H1 (cell line): Measurements from ENCODE around the gene FRMD4A. TPM values are rescaled to one million over a fixed set of nuclear protein-coding genes. Genes with fewer than 3 reads are reported as not detected.
A peak's percentile ranks its signal among the peaks of the same experiment; 100 is the strongest.

Source experiments
- CTCF ChIA-PET: fragments of 300-600 bp; sonication (Branson Sonifier 250); formaldehyde crosslinking; loops from one replicate; lab custom pipeline; 2021; ENCODE audit not compliant: partially characterized antibody; lab: Charles Lee
- POLR2A ChIA-PET: fragments of 300-600 bp; sonication (Branson Sonifier 250); formaldehyde crosslinking; loops from one replicate; lab custom pipeline; 2021; ENCODE audit warnings: inconsistent platforms; ENCODE audit not compliant: partially characterized antibody; lab: Charles Lee
- DNase-seq, 2 experiments: peaks; one replicate each; pipeline versions ENCODE4 v3.0.0 to v3.0.0-alpha.2; 2010 to 2022; ENCODE audit warnings: low spot score in 2 of 2, low read depth in 1 of 2, mixed read lengths in 1 of 2
- FAIRE-seq: peaks from 2 replicates; lab custom pipeline; 2011; peaks lifted over from hg19 to GRCh38; lab: Jason Lieb, UNC
- H2AFZ ChIP-seq: 2 replicates; pipeline ENCODE4 v1.8.1; 2012; ENCODE audit warnings: low read length, inconsistent platforms
- H2AK5ac ChIP-seq: 2 replicates; pipeline ENCODE4 v1.6.1; 2013; ENCODE audit warnings: low read depth, low read length
- H2BK120ac ChIP-seq: replicated peaks from 2 replicates; pipeline ENCODE3; 2013; ENCODE audit warnings: low read depth, low read length, inconsistent platforms
- H2BK12ac ChIP-seq: 2 replicates; pipeline ENCODE4 v1.6.1; 2013; ENCODE audit warnings: low read depth, low read length
- H2BK15ac ChIP-seq: 2 replicates; pipeline ENCODE4 v1.6.1; 2013; ENCODE audit warnings: low read length
- H2BK20ac ChIP-seq: 2 replicates; pipeline ENCODE4 v1.6.1; 2013; ENCODE audit warnings: low read length
- H2BK5ac ChIP-seq: 2 replicates; pipeline ENCODE4 v1.6.1; 2013; ENCODE audit warnings: low read depth, low read length
- H3K14ac ChIP-seq: 2 replicates; pipeline ENCODE4 v1.6.1; 2013; ENCODE audit warnings: inconsistent platforms; ENCODE audit not compliant: insufficient read length
- H3K18ac ChIP-seq: 2 replicates; pipeline ENCODE4 v1.6.1; 2013; ENCODE audit warnings: low read length; ENCODE audit errors: extremely low read depth
- H3K23ac ChIP-seq: 2 replicates; pipeline ENCODE4 v1.6.1; 2013; ENCODE audit warnings: inconsistent platforms; ENCODE audit not compliant: insufficient read length
- H3K23me2 ChIP-seq: 2 replicates; pipeline ENCODE4 v1.6.1; 2013; ENCODE audit warnings: low read depth, low read length
- H3K27ac ChIP-seq: 2 replicates; pipeline ENCODE4 v1.6.1; 2011; ENCODE audit warnings: low read depth, low read length, inconsistent platforms
- H3K27me3 ChIP-seq, 4 experiments: replicated peaks in 1 of 4; 1 replicate in 1 of 4; 2 replicates in 3 of 4; pipeline versions ENCODE4 v1.6.1 to v1.8.1; 2011 to 2013; ENCODE audit warnings: low read length in 3 of 4, mild to moderate bottlenecking in 3 of 4, inconsistent platforms in 2 of 4, mixed read lengths in 2 of 4, moderate library complexity in 1 of 4; ENCODE audit not compliant: control insufficient read depth in 3 of 4, insufficient read depth in 3 of 4; ENCODE audit errors: extremely low read depth in 1 of 4
- H3K36me3 ChIP-seq, 4 experiments: 2 replicates each; pipeline versions ENCODE4 v1.6.1 to v1.8.1; 2011 to 2013; ENCODE audit warnings: mild to moderate bottlenecking in 4 of 4, low read length in 3 of 4, moderate library complexity in 2 of 4, control low read depth in 1 of 4, inconsistent platforms in 1 of 4; ENCODE audit not compliant: insufficient read depth in 4 of 4, control insufficient read depth in 2 of 4
- H3K4ac ChIP-seq: replicated peaks from 2 replicates; pipeline ENCODE3; 2013; ENCODE audit warnings: low read length, low read depth, mixed read lengths, inconsistent platforms; ENCODE audit not compliant: insufficient read length
- H3K4me1 ChIP-seq, 4 experiments: replicated peaks in 1 of 4; 1 replicate in 1 of 4; 2 replicates in 3 of 4; pipeline versions ENCODE4 v1.6.1 to v1.8.1; 2011 to 2013; ENCODE audit warnings: low read length in 3 of 4, inconsistent platforms in 2 of 4, mixed read lengths in 1 of 4; ENCODE audit not compliant: insufficient read depth in 4 of 4, control insufficient read depth in 3 of 4
- H3K4me2 ChIP-seq, 2 experiments: 2 replicates each; pipeline versions ENCODE4 v1.6.1 to v1.8.1; 2011 to 2013; ENCODE audit warnings: low read depth in 2 of 2, low read length in 2 of 2, control low read depth in 1 of 2, inconsistent platforms in 1 of 2, mild to moderate bottlenecking in 1 of 2; ENCODE audit not compliant: insufficient read depth in 1 of 2
- H3K4me3 ChIP-seq, 4 experiments: fragments of 200-600, 300-600 bp in 1 of 4; sonication (generic), shearing (Covaris generic), sonication (Bioruptor Twin) in 1 of 4; 2 replicates each; pipeline versions ENCODE4 v1.5.1 to v1.8.1; 2011 to 2016; ENCODE audit warnings: low read length in 4 of 4, low read depth in 3 of 4, control low read depth in 2 of 4, inconsistent platforms in 2 of 4, mild to moderate bottlenecking in 2 of 4, mixed read lengths in 1 of 4, moderate library complexity in 1 of 4; ENCODE audit not compliant: insufficient read depth in 2 of 4; ENCODE audit errors: extremely low read depth in 1 of 4
- H3K56ac ChIP-seq: replicated peaks from 2 replicates; pipeline ENCODE3; 2013; ENCODE audit warnings: low read depth, mild to moderate bottlenecking, mixed read lengths, low read length, inconsistent platforms; ENCODE audit not compliant: insufficient read length
- H3K79me1 ChIP-seq: 2 replicates; pipeline ENCODE4 v1.6.1; 2013; ENCODE audit warnings: low read depth, low read length, control low read depth
- H3K79me2 ChIP-seq, 2 experiments: 2 replicates each; pipeline versions ENCODE4 v1.6.1 to v1.8.1; 2012 to 2013; ENCODE audit warnings: low read length in 2 of 2, mild to moderate bottlenecking in 2 of 2, inconsistent platforms in 1 of 2; ENCODE audit not compliant: insufficient read depth in 2 of 2, control insufficient read depth in 1 of 2
- H3K9ac ChIP-seq, 4 experiments: replicated peaks in 1 of 4; 1 replicate in 1 of 4; 2 replicates in 3 of 4; pipeline versions ENCODE4 v1.6.1 to v1.8.1; 2011 to 2013; ENCODE audit warnings: low read depth in 3 of 4, low read length in 3 of 4, control low read depth in 2 of 4, mild to moderate bottlenecking in 2 of 4, moderate library complexity in 2 of 4, inconsistent platforms in 1 of 4; ENCODE audit errors: extremely low read depth in 1 of 4
- H3K9me3 ChIP-seq, 2 experiments: 2 replicates each; pipeline versions ENCODE4 v1.6.1 to v1.8.1; 2012 to 2013; ENCODE audit warnings: mild to moderate bottlenecking in 2 of 2, moderate library complexity in 2 of 2, control low read depth in 1 of 2, inconsistent platforms in 1 of 2, low read depth in 1 of 2, low read length in 1 of 2, mixed read lengths in 1 of 2; ENCODE audit not compliant: insufficient read depth in 2 of 2
- H4K20me1 ChIP-seq, 2 experiments: replicated peaks in 1 of 2; 2 replicates each; pipeline versions ENCODE3 to v1.8.1; 2011 to 2013; ENCODE audit warnings: inconsistent platforms in 2 of 2, low read length in 2 of 2, mild to moderate bottlenecking in 1 of 2; ENCODE audit not compliant: insufficient read depth in 2 of 2, control insufficient read depth in 1 of 2
- H4K5ac ChIP-seq: 2 replicates; pipeline ENCODE4 v1.6.1; 2013; ENCODE audit warnings: low read length, low read depth, mixed read lengths, inconsistent platforms; ENCODE audit not compliant: insufficient read length
- H4K8ac ChIP-seq: 2 replicates; pipeline ENCODE4 v1.8.0; 2013; ENCODE audit warnings: mild to moderate bottlenecking, moderate library complexity, low read length, inconsistent platforms; ENCODE audit not compliant: insufficient read depth; ENCODE audit errors: extremely low read depth
- H4K91ac ChIP-seq: replicated peaks from 2 replicates; pipeline ENCODE3; 2013; ENCODE audit warnings: low read length, mixed read lengths, inconsistent platforms; ENCODE audit not compliant: insufficient read length
- CTBP2 ChIP-seq: IDR thresholded peaks from 2 replicates; pipeline ENCODE4 v1.7.0; 2011; ENCODE audit warnings: borderline replicate concordance, mild to moderate bottlenecking, moderate library complexity, mixed read lengths, low read length; ENCODE audit not compliant: insufficient read depth, insufficient read length
- EP300 ChIP-seq, 2 experiments: IDR thresholded peaks; 1 replicate in 1 of 2; 2 replicates in 1 of 2; pipeline ENCODE4 v1.6.1; 2011 to 2012; ENCODE audit warnings: low read depth in 2 of 2, low read length in 2 of 2, mild to moderate bottlenecking in 2 of 2, borderline replicate concordance in 1 of 2, inconsistent platforms in 1 of 2, moderate library complexity in 1 of 2
- JUND ChIP-seq: IDR thresholded peaks from 2 replicates; pipeline ENCODE4 v1.6.1; 2011; ENCODE audit warnings: mild to moderate bottlenecking, improper control_type of control experiment, low read length
- MAFK ChIP-seq: IDR thresholded peaks from 2 replicates; pipeline ENCODE4 v1.6.1; 2012; ENCODE audit warnings: low read depth, mild to moderate bottlenecking, improper control_type of control experiment, low read length
- NANOG ChIP-seq: IDR thresholded peaks from 2 replicates; pipeline ENCODE4 v1.6.1; 2011; ENCODE audit warnings: low read length, low read depth, mild to moderate bottlenecking, inconsistent platforms; ENCODE audit not compliant: insufficient read depth, poor library complexity, severe bottlenecking
- SAP30 ChIP-seq: fragments of 300-600 bp; sonication (generic); IDR thresholded peaks from 2 replicates; pipeline ENCODE4 v1.7.1; 2012; ENCODE audit warnings: low read length, moderate library complexity, mild to moderate bottlenecking, inconsistent platforms; ENCODE audit not compliant: insufficient read depth, insufficient replicate concordance
- SP2 ChIP-seq: IDR thresholded peaks from 2 replicates; pipeline ENCODE4 v1.6.1; 2012; ENCODE audit warnings: mild to moderate bottlenecking, low read length, inconsistent platforms
- TCF12 ChIP-seq: IDR thresholded peaks from 2 replicates; pipeline ENCODE4 v1.6.1; 2011; ENCODE audit warnings: low read depth, mild to moderate bottlenecking, low read length
- TEAD4 ChIP-seq: IDR thresholded peaks from 2 replicates; pipeline ENCODE4 v1.6.1; 2012; ENCODE audit warnings: low read depth, low read length, inconsistent platforms, mixed read lengths
- YY1 ChIP-seq: IDR thresholded peaks from 2 replicates; pipeline ENCODE4 v1.6.1; 2011; ENCODE audit warnings: low read depth, mild to moderate bottlenecking, low read length
- ZNF274 ChIP-seq: IDR thresholded peaks from 2 replicates; pipeline ENCODE4 v1.7.0; 2012; ENCODE audit warnings: low read length, borderline replicate concordance; ENCODE audit errors: extremely low read depth
- WGBS, 2 experiments: shearing (Covaris generic) in 1 of 2; methylation state at CpG; one replicate each; pipeline versions ENCODE4 v1.1.6 to v1.1.7; 2013 to 2015; ENCODE audit warnings: low lambda C conversion rate in 2 of 2, mixed read lengths in 2 of 2, inconsistent platforms in 1 of 2, low coverage in 1 of 2, missing lambda C conversion rate in 1 of 2; ENCODE audit not compliant: insufficient replicate concordance in 2 of 2, insufficient coverage in 1 of 2, insufficient read length in 1 of 2; ENCODE audit errors: extremely low coverage in 1 of 2, missing lambda C conversion rate in 1 of 2; 5-methylcytosine and 5-hydroxymethylcytosine counted together
- polyA plus RNA-seq, 7 experiments: library from polyadenylated mRNA; depleted of rRNA in 3 of 7; stranded (reverse) in 5 of 7; unstranded in 2 of 7; fragments of >200 nt in 5 of 7; fragments of 200-250 nt in 2 of 7; gene quantifications; 1 replicate in 5 of 7; 2 replicates in 1 of 7; 4 replicates in 1 of 7; pipeline versions ENCODE4 v1.2.1 to v1.2.3, GENCODE V29; 2011 to 2013; ENCODE audit warnings: missing spikeins in 2 of 7, mixed read lengths in 2 of 7
- total RNA-seq: library from RNA; stranded (reverse); fragmentation: NEBNext Ultra II Directional; extraction: Animal tissue kit (Norgen Biotek cat#: 25700); gene quantifications from 2 replicates; pipeline ENCODE4 v1.2.1, GENCODE V29; 2021
- TF ChIP-seq, protein P1 (sequence below): IDR thresholded peaks from 2 replicates; pipeline ENCODE4 v1.6.1; 2012; ENCODE audit warnings: inconsistent platforms

The FRMD4A gene
- total and polyA plus RNA-seq, 2 of the 8 experiments (the other 6 are each of a cell fraction or from before 2014, with no cell fraction given), result 38.6 to 39.6 TPM

DNA sequence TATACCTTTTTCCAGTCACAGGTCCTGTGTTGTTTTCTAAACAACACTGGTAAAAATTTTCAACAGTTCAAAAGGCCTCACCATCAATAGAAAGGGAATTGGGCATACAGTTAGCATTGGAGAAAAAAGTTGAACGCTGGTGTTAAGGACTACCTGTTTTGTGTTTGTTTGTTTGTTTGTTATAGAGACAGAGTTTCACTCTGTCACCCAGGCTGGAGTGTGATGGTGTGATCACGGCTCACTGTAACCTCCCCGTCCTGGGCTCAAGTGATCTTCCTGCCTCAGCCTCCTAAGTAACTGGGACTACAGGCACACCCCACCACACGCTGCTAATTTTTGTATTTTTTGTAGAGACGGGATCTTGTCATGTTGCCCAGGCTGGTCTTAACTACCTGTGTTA lies 437.9 kb downstream of the FRMD4A start:
- no peak overlapping the region for H3K4ac ChIP-seq
- H3K4me1 ChIP-seq, result peaks cover 6 to 22% (median 8%) of the 10 kb centered on the region in 4 experiments; a peak in 6 of 7 replicates
- peaks cover 0 to 15% (median 6%) of the 10 kb centered on the region in 4 experiments; a peak in 5 of 7 replicates for H3K27me3 ChIP-seq
- H2AFZ ChIP-seq, result no peak overlapping the region
- H3K14ac ChIP-seq, result no peak overlapping the region
- 93% methylated on average over 5 of the region's 5 CpGs; no CpG with 5 or more reads in 1 of the 2 experiments for WGBS, 2 experiments
- peak overlapping the region; percentile 62; the same call in 1 of the 2 replicates for H2BK12ac ChIP-seq
- no peaks in the 10 kb centered on the region for H3K9me3 ChIP-seq
- H3K56ac ChIP-seq, result no peak overlapping the region
- no peak overlapping the region for H3K18ac ChIP-seq
- H3K79me1 ChIP-seq, result peaks cover 2% of the 10 kb centered on the region; the same call in 1 of the 2 replicates
- no peak overlapping the region; a peak in 1 of 4 replicates for H3K4me2 ChIP-seq
- ChIA-PET CTCF (interaction anchor here (0.9 to 1.8 kb wide), 2 partner anchors 24 to 70 kb away, joined by 3 to 5 read pairs; no protein-coding TSS in a partner anchor), POLR2A (interaction anchor here (1.1 kb wide), 2 partner anchors 8 to 9 kb away, joined by 3 to 5 read pairs; no protein-coding TSS in a partner anchor)
- no peak overlapping the region for H2BK120ac ChIP-seq
- H3K4me3 ChIP-seq, result no peak overlapping the region
- no peak for FAIRE-seq
- H3K36me3 ChIP-seq, result no peaks in the 10 kb centered on the region
- H4K20me1 ChIP-seq, result peaks cover 0 to 2% of the 10 kb centered on the region in 2 experiments
- DNase-seq, result no peak
- H3K23me2 ChIP-seq, result peaks cover 7% of the 10 kb centered on the region; the same call in 1 of the 2 replicates
- no peak overlapping the region for H3K27ac ChIP-seq
- no peak overlapping the region for H3K23ac ChIP-seq
- no peak overlapping the region for H3K9ac ChIP-seq
- no peak overlapping the region for H4K5ac ChIP-seq
- no peak overlapping the region for H2BK15ac ChIP-seq
- H4K91ac ChIP-seq, result no peak overlapping the region
- H3K79me2 ChIP-seq, result peaks cover 6 to 26% of the 10 kb centered on the region in 2 experiments
- H4K8ac ChIP-seq, result no peak overlapping the region
- peak overlapping the region; percentile 10; the same call in 1 of the 2 replicates for H2BK5ac ChIP-seq
- H2BK20ac ChIP-seq, result 0 out of 2 replicates have a peak overlapping the region, but pooled peaks have one; percentile 64
- no peak overlapping the region; the same call in 1 of the 2 replicates for H2AK5ac ChIP-seq
- no peak for TF ChIP-seq SP2
- no peak for TF ChIP-seq TEAD4
- TF ChIP-seq TCF12, result no peak
- no peak for TF ChIP-seq EP300 (IDR thresholded peaks at IDR 0.05; ENCODE audit: borderline replicate concordance in 1 of 2, low read depth in 2 of 2, low read length in 2 of 2)
- TF ChIP-seq YY1, result no peak
- no peak for TF ChIP-seq SAP30
- TF ChIP-seq, protein P1, sequence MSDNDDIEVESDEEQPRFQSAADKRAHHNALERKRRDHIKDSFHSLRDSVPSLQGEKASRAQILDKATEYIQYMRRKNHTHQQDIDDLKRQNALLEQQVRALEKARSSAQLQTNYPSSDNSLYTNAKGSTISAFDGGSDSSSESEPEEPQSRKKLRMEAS, result no peak
- TF ChIP-seq CTBP2, result no peak
- TF ChIP-seq JUND, result no peak
- TF ChIP-seq MAFK, result no peak
- TF ChIP-seq NANOG, result no peak
- no peak for TF ChIP-seq ZNF274
